K562 (cell line): Measurements from ENCODE around the gene PPP1R14D. TPM values are rescaled to one million over a fixed set of nuclear protein-coding genes. Genes with fewer than 3 reads are reported as not detected.

Experiments used
- CHD7 ChIP-seq: fragments of 200-600 bp; sonication (generic); IDR thresholded peaks from one replicate; pipeline ENCODE4 v1.6.1; 2012; ENCODE audit warnings: mild to moderate bottlenecking, low read depth, low read length, inconsistent platforms
- CLOCK ChIP-seq: fragments of 250-450 bp; sonication (Bioruptor Pico); IDR thresholded peaks from 2 replicates; pipeline ENCODE4 v1.4.0; 2020; ENCODE audit warnings: mild to moderate bottlenecking, moderate library complexity, borderline replicate concordance
- E2F1 ChIP-seq: sonication (generic); formaldehyde crosslinking; IDR thresholded peaks from 2 replicates; pipeline ENCODE4 v1.8.1; 2023; ENCODE audit warnings: mild to moderate bottlenecking, missing genetic modification reagents, moderate library complexity
- NFRKB ChIP-seq: fragments of 450-650 bp; IDR thresholded peaks from 2 replicates; pipeline ENCODE4 v1.6.1; 2016; ENCODE audit warnings: low read depth
- NFYB ChIP-seq: IDR thresholded peaks from 2 replicates; pipeline ENCODE4 v1.6.1; 2011; ENCODE audit warnings: mild to moderate bottlenecking, moderate library complexity; ENCODE audit not compliant: insufficient read length; ENCODE audit errors: extremely low read depth
- TEAD1 ChIP-seq, 2 experiments: fragments of 450-650 bp in 1 of 2; sonication (generic) in 1 of 2; formaldehyde crosslinking; IDR thresholded peaks; 2 replicates each; pipeline versions ENCODE4 v1.4.0 to v1.8.0; 2020 to 2022; ENCODE audit warnings: mild to moderate bottlenecking in 2 of 2, missing genetic modification reagents in 1 of 2
- TFAP4 ChIP-seq: sonication (generic); formaldehyde crosslinking; IDR thresholded peaks from 2 replicates; pipeline ENCODE4 v1.8.0; 2022; ENCODE audit warnings: missing genetic modification reagents, mild to moderate bottlenecking, moderate library complexity, borderline replicate concordance
- ZNF146 ChIP-seq: IDR thresholded peaks from one replicate; pipeline ENCODE4 v1.6.1; 2018; ENCODE audit warnings: missing compliant biosample characterization; ENCODE audit not compliant: unreplicated experiment
- ZNF668 ChIP-seq: fragments of 250-450 bp; sonication (Bioruptor Pico); IDR thresholded peaks from 2 replicates; pipeline ENCODE4 v1.8.0; 2022; ENCODE audit warnings: mild to moderate bottlenecking, inconsistent platforms
- ZNF778 ChIP-seq: fragments of 450-650 bp; formaldehyde crosslinking; IDR thresholded peaks from 2 replicates; pipeline ENCODE4 v1.4.0; 2020; ENCODE audit warnings: mild to moderate bottlenecking, moderate library complexity
- polyA plus RNA-seq, 8 experiments: library from polyadenylated mRNA; depleted of rRNA in 4 of 8; stranded (reverse) in 5 of 8; unstranded in 3 of 8; fragments of >200 nt; fragmentation: Nextera tagmentation in 2 of 8; fragmentation: Illumina TruSeq in 1 of 8; extraction: Ambion mirVana in 2 of 8; extraction: Trizol in 1 of 8; gene quantifications; 2 replicates each; pipeline versions ENCODE4 v1.2.1 to v1.2.3, GENCODE V29; 2011 to 2014; ENCODE audit warnings: inconsistent platforms in 1 of 8, missing spikeins in 1 of 8
- total RNA-seq, 7 experiments: library from RNA; depleted of rRNA in 6 of 7; stranded (reverse); fragments of >200 nt in 6 of 7; fragmentation: Illumina TruSeq in 2 of 7; extraction: Trizol in 2 of 7; gene quantifications; 2 replicates each; pipeline versions ENCODE4 v1.2.1 to v1.2.3, GENCODE V29; 2011 to 2021; ENCODE audit warnings: low replicate concordance in 1 of 7

The PPP1R14D gene
- total and polyA plus RNA-seq, 9 of the 15 experiments (the other 6 are each of a cell fraction or from before 2014, with no cell fraction given) = 0.11 to 0.18 TPM; not detected in 7

- no peak for TF ChIP-seq TFAP4 (CRISPR knock-in tag)
- no peak for TF ChIP-seq ZNF668 (CRISPR knock-in tag)
- TF ChIP-seq NFRKB = no peak
- no peak for TF ChIP-seq CHD7
- no peak for TF ChIP-seq ZNF778 (CRISPR knock-in tag)
- no peak for TF ChIP-seq NFYB
- TF ChIP-seq E2F1 = no peak
- TF ChIP-seq TEAD1 (CRISPR knock-in tag; IDR thresholded peaks at IDR 0.05) = peak; percentile 96 to 99
- TF ChIP-seq ZNF146 (CRISPR knock-in tag) = no peak
- no peak for TF ChIP-seq CLOCK (CRISPR knock-in tag)
These were observed 2.7 kb downstream of the PPP1R14D start (continued) for GRCh38 chr15:40825661-40826422.
